ENCODE data around the gene KIF6. TPM values are rescaled to one million over a fixed set of nuclear protein-coding genes. Genes with fewer than 3 reads are reported as not detected.

KIF6 gene
- total RNA-seq, 2 experiments from 2014 or later = not detected

DNA sequence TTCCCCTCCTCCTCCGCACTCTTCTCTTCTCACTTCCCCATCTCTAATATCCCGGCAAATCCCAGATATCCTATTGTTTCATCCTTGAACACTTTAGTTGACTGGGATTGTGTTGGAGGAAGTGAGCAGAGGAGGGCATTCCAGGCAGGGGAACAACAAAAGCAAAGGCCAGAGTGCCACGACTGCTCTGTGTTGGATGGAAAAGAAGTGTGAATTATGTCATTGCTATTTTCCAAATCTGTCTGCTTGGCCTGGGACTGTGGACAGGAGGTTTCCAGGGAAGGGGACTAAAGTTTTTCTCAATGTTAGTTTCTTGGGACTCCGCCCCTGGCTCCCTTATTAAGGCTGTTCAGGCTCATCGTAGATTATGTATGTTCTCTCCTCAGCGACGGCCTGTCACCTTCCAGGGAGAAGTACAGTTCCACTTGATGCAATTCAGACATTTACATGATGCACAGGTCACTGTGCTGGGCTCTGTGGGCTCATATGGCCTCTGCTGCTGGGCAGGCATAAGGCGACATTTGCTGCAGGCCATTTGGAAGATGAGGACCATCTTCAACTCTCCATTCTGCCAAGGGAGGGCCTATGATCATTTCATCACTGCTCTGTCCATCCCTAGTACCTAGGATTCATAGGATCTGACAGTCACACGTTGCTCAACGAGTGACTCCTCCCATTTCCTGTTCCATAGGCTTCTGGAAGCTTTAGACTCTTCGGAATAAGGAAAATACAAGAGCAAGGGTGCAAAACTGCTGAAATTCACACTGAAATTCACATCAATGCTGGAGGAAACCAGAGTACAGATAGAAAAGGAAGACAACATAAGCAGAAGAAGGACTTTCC lies 303.6 kb downstream of the KIF6 start:
- Mint-ChIP-seq H3K27me3 (peaks cover 5% of the 10 kb centered on the region), H3K4me1 (no peaks in the 10 kb centered on the region), H3K36me3 (no peaks in the 10 kb centered on the region), H3K4me3 (no peak overlapping the region), H3K27ac (no peak overlapping the region), H3K9me3 (no peaks in the 10 kb centered on the region)
- DNase-seq = no peak
- POLR2A ChIA-PET = no interaction called here
- no peak for ATAC-seq (ENCODE audit: low read depth)

DNA sequence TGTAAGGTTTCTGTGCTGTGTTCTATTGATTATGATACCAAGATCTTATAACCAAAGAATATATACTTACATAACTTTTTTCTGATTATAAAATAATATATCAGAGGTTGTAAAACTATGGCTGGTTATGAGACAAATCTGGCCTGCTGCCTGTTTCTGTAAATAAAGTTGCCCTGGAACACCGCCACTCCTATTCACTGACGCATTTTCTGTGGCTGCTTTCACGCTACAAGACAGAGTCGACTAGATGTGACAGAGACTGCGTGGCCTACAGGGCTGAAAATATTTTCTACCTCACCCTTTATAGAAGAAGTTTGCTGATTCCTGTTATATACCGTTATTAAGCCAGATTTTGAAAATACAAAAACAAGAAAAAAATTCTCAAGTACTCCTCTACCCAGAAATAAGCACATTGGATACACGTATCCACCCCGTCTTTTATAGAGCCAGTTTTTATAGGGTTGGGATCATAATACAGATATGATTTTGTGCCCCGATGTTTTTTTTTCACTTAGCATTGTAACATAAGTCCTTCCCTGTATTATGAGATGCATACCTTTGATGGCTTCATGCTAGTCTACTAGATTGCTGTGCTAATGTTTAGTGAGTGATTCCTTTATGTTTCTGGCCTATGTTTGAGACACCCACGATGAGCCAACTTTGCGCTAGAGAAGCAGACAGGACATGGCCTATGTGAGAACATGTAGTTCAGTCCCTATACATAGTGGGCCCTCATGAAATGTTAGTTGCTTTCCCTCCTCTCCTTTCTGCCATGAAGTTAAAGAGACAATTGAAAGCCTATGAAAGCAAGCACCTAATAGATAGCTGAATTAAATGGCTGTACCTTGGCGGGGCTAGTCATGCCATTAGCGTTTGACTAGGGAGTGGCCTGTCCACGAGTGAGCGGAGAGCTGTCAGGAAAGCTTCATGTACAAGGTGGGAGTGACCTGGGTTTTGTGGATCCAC lies 304.6 kb downstream of the KIF6 start:
- H3K9me3 Mint-ChIP-seq = no peaks in the 10 kb centered on the region
- POLR2A ChIA-PET = no interaction called here
- H3K4me1 Mint-ChIP-seq = no peaks in the 10 kb centered on the region
- ATAC-seq (ENCODE audit: low read depth) = no peak
- H3K4me3 Mint-ChIP-seq = no peak overlapping the region
- no peak for DNase-seq
- H3K36me3 Mint-ChIP-seq = no peaks in the 10 kb centered on the region
- peaks cover 5% of the 10 kb centered on the region for H3K27me3 Mint-ChIP-seq
- no peak overlapping the region for H3K27ac Mint-ChIP-seq

DNA sequence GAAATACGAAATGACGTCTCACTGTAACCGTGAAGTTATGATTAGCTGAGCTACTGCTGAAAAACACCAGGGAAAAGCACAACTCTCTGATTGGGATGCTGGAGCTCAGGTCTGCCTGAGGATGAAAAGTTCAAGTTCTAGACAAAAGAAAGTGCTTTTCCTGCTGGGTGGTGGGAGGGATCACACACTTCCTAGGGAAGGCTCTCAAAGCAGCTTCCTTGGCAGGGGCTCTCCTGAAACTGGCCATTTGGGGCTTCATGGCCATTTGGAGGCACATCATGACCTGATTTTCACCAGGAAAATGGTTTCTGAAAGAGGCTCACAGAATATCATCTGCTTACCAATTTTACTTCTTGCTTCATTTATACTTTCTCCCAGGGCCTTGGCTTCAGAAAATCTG lies 305.6 kb downstream of the KIF6 start:
- POLR2A ChIA-PET = no interaction called here
- Mint-ChIP-seq H3K27me3 (peaks cover 5% of the 10 kb centered on the region), H3K4me1 (no peaks in the 10 kb centered on the region), H3K36me3 (no peaks in the 10 kb centered on the region), H3K9me3 (no peaks in the 10 kb centered on the region), H3K27ac (no peak overlapping the region), H3K4me3 (no peak overlapping the region)
- ATAC-seq (ENCODE audit: low read depth) (no peak), DNase-seq (no peak)

DNA sequence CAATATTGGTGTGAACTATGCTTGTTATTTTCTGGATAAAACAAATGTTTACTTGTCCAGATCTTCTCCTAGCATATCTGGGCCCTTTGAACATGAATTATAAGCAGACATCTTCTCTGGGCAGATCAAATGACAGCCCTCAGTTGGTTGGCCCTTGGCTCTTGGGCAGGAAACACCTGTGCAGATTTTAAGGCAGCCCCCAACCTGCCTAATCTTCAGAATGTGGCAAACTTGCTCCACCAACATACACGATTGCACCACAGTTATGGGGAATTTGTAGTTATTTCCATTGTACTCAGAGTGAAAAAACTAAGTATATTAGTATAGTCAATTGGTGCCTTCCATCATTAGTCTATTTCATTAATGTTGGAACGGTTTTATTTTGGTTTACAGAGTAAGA lies 307.8 kb downstream of the KIF6 start:
- Mint-ChIP-seq H3K36me3 (no peaks in the 10 kb centered on the region), H3K27me3 (peaks cover 7% of the 10 kb centered on the region), H3K27ac (no peak overlapping the region), H3K9me3 (no peaks in the 10 kb centered on the region), H3K4me3 (no peak overlapping the region), H3K4me1 (no peaks in the 10 kb centered on the region)
- POLR2A ChIA-PET = no interaction called here
- DNase-seq (no peak), ATAC-seq (ENCODE audit: low read depth) (no peak)

DNA sequence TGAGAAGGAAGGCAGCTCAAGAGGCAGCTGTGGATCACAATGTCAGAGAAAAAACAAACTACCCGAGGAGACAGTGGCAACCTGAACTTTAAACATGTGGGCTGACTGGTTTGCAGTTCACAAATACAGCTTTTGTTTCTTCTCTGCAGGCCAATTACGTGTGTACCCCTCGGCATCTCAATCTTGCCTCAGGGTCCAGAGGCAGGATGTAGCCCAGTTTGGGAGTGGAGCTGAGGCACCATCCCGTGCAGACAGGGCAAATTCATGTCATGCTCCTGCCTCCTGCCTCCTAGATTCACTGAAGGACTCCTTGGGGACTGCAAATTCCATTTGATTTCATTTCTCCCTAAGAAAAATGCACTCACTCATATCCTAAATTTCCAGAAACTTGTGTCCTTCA lies 308.5 kb downstream of the KIF6 start:
- no peaks in the 10 kb centered on the region for H3K4me1 Mint-ChIP-seq
- POLR2A ChIA-PET = no interaction called here
- no peak for DNase-seq

DNA sequence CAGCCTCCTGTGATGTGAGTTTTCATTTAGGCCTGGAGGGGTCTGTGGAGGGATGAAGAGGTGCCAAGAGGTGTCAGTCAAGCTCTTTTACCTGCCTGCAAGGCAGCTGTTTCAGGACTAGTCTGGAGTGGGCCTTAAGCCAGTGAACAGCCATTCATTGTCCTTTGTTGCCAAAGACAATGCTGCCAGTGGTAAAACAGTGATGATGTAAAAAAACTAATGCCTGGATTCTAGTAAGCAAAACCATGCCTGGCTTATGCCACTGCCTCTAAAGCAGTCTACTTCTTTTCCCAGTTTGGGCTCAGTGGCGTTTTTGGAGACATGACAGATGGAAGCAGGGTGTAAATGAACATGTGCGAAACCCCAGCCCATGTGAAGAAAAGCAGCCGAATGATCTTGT lies 309.2 kb downstream of the KIF6 start:
- no peaks in the 10 kb centered on the region for H3K9me3 Mint-ChIP-seq
- no peak overlapping the region for H3K27ac Mint-ChIP-seq
- peaks cover 7% of the 10 kb centered on the region for H3K27me3 Mint-ChIP-seq
- H3K36me3 Mint-ChIP-seq = no peaks in the 10 kb centered on the region
- DNase-seq (no peak), ATAC-seq (ENCODE audit: low read depth) (no peak)
- POLR2A ChIA-PET = no interaction called here
- H3K4me3 Mint-ChIP-seq = no peak overlapping the region
- H3K4me1 Mint-ChIP-seq = no peaks in the 10 kb centered on the region

More for the DNA sequence above, 308.5 kb downstream of the KIF6 start:
- no peak overlapping the region for H3K4me3 Mint-ChIP-seq
- no peaks in the 10 kb centered on the region for H3K36me3 Mint-ChIP-seq
- no peak overlapping the region for H3K27ac Mint-ChIP-seq
- no peak for ATAC-seq (ENCODE audit: low read depth)
- peaks cover 7% of the 10 kb centered on the region for H3K27me3 Mint-ChIP-seq
- no peaks in the 10 kb centered on the region for H3K9me3 Mint-ChIP-seq

DNA sequence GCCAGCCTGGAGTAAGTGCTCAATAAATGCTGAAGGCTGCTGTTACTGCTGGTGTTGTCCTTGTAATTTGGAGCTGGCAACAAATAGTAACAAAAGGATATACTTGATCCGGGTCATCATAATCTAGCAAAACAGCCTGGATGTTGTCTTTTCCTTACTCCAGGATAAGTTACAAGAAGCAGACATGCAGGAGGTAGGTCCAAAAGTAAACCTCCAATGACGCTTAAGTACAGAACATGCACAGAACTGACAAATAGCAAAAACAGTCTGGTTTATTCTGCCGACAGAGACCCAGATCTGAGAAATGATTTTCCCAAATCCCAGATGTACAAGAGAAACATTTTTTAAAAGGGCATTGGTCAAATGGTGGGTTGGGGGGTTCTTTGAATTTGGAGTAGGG lies 309.7 kb downstream of the KIF6 start:
- Mint-ChIP-seq H3K27me3 (peaks cover 7% of the 10 kb centered on the region), H3K36me3 (no peaks in the 10 kb centered on the region), H3K4me3 (no peak overlapping the region), H3K9me3 (no peaks in the 10 kb centered on the region), H3K27ac (no peak overlapping the region), H3K4me1 (no peaks in the 10 kb centered on the region)
- ATAC-seq (ENCODE audit: low read depth) (no peak), DNase-seq (no peak)
- POLR2A ChIA-PET = no interaction called here

DNA sequence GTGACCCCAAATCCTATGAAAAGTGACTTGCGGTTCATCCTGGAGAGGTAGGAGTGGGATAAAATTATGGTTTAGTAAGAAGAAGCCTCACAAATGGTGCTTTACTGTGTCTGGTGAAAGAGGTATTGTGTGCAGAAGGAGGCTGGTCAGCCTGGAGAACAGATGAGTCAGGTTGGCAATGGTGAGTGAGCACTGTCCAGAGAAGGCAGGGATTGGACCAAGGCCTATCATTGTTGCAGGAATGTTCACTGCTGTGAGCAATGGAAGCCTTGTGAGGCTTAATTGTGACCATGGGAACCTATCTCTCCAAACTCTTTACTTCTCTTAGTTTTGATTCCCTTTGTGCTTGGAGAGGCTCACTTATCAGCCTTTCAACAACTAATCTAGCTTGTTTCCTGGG lies 313.7 kb downstream of the KIF6 start:
- peaks cover under 1% of the 10 kb centered on the region for H3K4me1 Mint-ChIP-seq
- DNase-seq (no peak), ATAC-seq (ENCODE audit: low read depth) (no peak)
- POLR2A ChIA-PET = no interaction called here
- H3K27me3 Mint-ChIP-seq = peaks cover 2% of the 10 kb centered on the region
- no peak overlapping the region for H3K27ac Mint-ChIP-seq
- H3K4me3 Mint-ChIP-seq = no peak overlapping the region
- H3K36me3 Mint-ChIP-seq = no peaks in the 10 kb centered on the region
- no peaks in the 10 kb centered on the region for H3K9me3 Mint-ChIP-seq

DNA sequence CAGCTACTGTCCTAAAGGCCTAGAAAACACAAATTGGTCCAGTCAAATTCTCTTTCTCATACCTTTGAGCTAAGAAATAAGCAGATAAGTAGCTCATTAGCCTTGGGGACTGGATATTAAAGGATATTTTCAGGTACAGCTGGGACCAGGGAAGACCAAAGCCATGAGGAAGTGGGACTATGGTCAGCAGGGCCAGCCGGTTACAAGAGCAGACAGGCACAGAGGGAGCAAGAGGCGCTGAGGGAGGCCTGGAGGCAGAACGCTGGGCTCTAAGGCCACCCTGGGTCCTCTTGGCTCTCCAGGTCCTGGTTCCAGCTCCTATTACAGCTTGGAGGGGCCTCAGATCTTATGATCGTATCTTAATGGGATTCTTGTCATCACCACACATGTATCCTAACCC lies 314.2 kb downstream of the KIF6 start:
- no peak for DNase-seq
- ATAC-seq (ENCODE audit: low read depth) = no peak
- POLR2A ChIA-PET = no interaction called here
- no peak overlapping the region for H3K4me3 Mint-ChIP-seq
- peaks cover 4% of the 10 kb centered on the region for H3K4me1 Mint-ChIP-seq
- no peak overlapping the region for H3K27ac Mint-ChIP-seq
- no peaks in the 10 kb centered on the region for H3K9me3 Mint-ChIP-seq
- H3K27me3 Mint-ChIP-seq = peaks cover 4% of the 10 kb centered on the region
- no peaks in the 10 kb centered on the region for H3K36me3 Mint-ChIP-seq

DNA sequence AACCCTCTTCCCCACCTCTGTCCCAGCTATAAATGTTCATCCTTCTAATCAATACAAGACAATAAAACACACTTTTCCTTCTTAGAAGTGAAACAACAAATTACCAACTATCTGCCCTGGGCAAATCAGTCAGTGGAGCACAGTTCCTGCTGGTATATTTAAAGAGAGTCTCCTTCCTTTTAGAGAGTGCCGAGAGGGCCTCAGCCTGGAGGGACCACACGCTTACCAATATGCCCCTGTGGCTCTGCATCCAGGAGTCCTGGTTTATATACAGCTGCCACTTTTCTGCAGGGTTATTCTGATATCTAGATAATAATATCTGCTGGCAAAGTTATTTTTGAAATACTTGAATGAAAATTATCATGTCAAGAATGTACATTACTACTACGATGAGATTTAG lies 315.3 kb downstream of the KIF6 start:
- no peak for ATAC-seq (ENCODE audit: low read depth)

DNA sequence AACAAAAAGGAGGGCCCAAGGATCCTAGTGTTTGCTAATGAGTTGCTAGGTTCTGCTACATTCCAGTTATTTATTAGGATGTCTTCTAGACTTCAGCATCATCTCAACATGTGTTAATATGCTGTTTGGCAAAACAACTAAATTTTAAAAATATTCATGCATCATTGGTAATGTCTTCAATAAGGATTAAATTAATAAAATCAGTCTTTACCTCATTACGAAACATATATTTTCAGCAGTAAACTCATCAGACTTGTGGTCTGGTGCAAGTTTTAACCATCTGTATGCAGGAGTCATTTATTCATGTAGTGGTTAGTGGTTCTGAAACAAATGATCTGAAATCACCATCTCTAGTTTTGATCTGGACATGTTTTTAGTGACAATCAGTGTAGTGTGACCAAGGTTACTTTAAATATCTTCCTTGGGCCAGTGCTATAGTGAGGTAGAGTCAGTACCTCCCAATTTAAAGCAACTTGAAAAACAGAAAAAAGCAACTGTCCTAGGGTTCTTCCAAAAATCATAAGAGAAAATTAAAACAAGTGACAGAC lies 317.7 kb downstream of the KIF6 start:
- ATAC-seq (ENCODE audit: low read depth) (no peak), DNase-seq (no peak)
- Mint-ChIP-seq H3K27ac (no peak overlapping the region), H3K27me3 (peaks cover 2% of the 10 kb centered on the region), H3K9me3 (no peaks in the 10 kb centered on the region), H3K36me3 (no peaks in the 10 kb centered on the region), H3K4me3 (no peak overlapping the region), H3K4me1 (peaks cover 4% of the 10 kb centered on the region)
- POLR2A ChIA-PET = no interaction called here

More for the DNA sequence above, 315.3 kb downstream of the KIF6 start:
- no peaks in the 10 kb centered on the region for H3K9me3 Mint-ChIP-seq
- no peaks in the 10 kb centered on the region for H3K36me3 Mint-ChIP-seq
- H3K27ac Mint-ChIP-seq = no peak overlapping the region
- POLR2A ChIA-PET = no interaction called here
- DNase-seq = no peak
- no peak overlapping the region for H3K4me3 Mint-ChIP-seq
- peaks cover 4% of the 10 kb centered on the region for H3K4me1 Mint-ChIP-seq
- peaks cover 4% of the 10 kb centered on the region for H3K27me3 Mint-ChIP-seq

DNA sequence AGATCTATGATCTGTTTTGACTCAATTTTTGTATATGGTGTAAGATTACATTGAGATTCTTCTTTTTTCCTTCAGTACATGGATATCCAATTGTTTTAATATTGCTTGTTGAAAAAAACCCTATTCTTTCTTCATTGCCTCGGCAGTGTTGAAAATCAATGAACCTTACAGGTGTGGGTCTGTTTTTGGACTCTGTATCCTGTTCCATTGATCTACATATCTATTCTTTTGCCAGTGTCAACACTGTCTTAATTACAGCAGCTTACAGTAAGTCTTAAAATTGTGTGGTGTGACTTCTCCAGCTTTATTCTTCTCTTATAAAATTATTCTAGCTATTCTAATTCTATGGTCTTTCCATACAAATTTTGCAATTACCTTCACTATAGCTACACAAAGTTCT lies 320.9 kb downstream of the KIF6 start:
- no peak for ATAC-seq (ENCODE audit: low read depth)
- no peaks in the 10 kb centered on the region for H3K9me3 Mint-ChIP-seq
- peaks cover 4% of the 10 kb centered on the region for H3K4me1 Mint-ChIP-seq
- no peaks in the 10 kb centered on the region for H3K36me3 Mint-ChIP-seq
- POLR2A ChIA-PET = no interaction called here
- peaks cover 2% of the 10 kb centered on the region for H3K27me3 Mint-ChIP-seq
- no peak for DNase-seq
- no peak overlapping the region for H3K4me3 Mint-ChIP-seq
- H3K27ac Mint-ChIP-seq = no peak overlapping the region

DNA sequence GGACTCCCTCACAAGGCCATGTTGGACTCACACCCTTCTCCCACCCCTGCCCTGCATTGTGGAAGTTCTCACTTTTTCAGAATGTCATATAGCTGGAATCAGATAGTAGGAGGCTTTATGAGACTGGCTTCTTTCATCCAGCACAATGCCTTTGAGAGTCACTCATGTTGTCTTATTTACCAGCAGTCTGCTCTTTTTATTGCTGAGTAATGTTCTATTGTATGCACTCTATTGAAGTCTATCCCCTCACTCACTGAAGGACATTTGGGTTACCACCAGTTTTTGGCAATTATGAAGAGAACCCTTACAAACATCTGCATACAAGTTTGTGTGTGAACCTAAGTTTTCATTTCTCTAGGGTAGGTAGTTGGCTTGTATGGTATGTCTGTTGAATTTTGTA lies 321.9 kb downstream of the KIF6 start:
- H3K27me3 Mint-ChIP-seq = peaks cover 2% of the 10 kb centered on the region
- DNase-seq = no peak
- H3K36me3 Mint-ChIP-seq = no peaks in the 10 kb centered on the region

More for the DNA sequence above, 321.9 kb downstream of the KIF6 start:
- H3K9me3 Mint-ChIP-seq = no peaks in the 10 kb centered on the region
- ATAC-seq (ENCODE audit: low read depth) = no peak
- peaks cover 4% of the 10 kb centered on the region for H3K4me1 Mint-ChIP-seq
- no peak overlapping the region for H3K27ac Mint-ChIP-seq
- H3K4me3 Mint-ChIP-seq = no peak overlapping the region
- POLR2A ChIA-PET = no interaction called here

Data from activated naive CD8-positive, alpha-beta T cell treated with anti-CD3 and anti-CD28 coated beads, Interleukin-2, amount 10 ng/mL, durations not matched to agents 7 days and 5 days (primary cell).